ENCODE data around the gene THOC6.
A peak's percentile ranks its signal among the peaks of the same experiment; 100 is the strongest.

THOC6 gene

GRCh38 chr16:3017794-3018506 lies 5.9 kb upstream of the THOC6 start, which contains the start of gene CLDN6:
Gene CLDN6, minus strand, starts transcription at chr16:3018183. Its CDS starts 2,162 bp downstream, at chr16:3016021.
- no peak for DNase-seq

- DNase-seq: no peak
These were observed 4.1 kb upstream of the THOC6 start for GRCh38 chr16:3019594-3020246.

- peak; percentile 38 for DNase-seq
These were observed 3.6 kb upstream of the THOC6 start, which contains the start of gene TNFRSF12A for GRCh38 chr16:3020247-3020603. Gene TNFRSF12A, plus strand, starts transcription at chr16:3020368. Its CDS starts 30 bp downstream, at chr16:3020398.

- DNase-seq: no peak
These were observed 3.0 kb upstream of the THOC6 start for GRCh38 chr16:3020604-3021448.

GRCh38 chr16:3021449-3022207 lies 2.2 kb upstream of the THOC6 start:
- peak; percentile 12 for DNase-seq

- DNase-seq: no peak
These were observed 1.6 kb upstream of the THOC6 start for GRCh38 chr16:3022208-3022683.

GRCh38 chr16:3022684-3023414 lies 986 bp upstream of the THOC6 start:
- no peak for DNase-seq

GRCh38 chr16:3023415-3023668 lies 493 bp upstream of the THOC6 start:
- no peak for DNase-seq

- DNase-seq: no peak
These were observed 1.5 kb downstream of the THOC6 start for GRCh38 chr16:3025032-3026002.

GRCh38 chr16:3026003-3026378 lies 2.2 kb downstream of the THOC6 start:
- no peak for DNase-seq

- no peak for DNase-seq
These were observed 3.0 kb downstream of the THOC6 start for GRCh38 chr16:3026609-3027488.

GRCh38 chr16:3027489-3027795 lies 3.6 kb downstream of the THOC6 start:
- no peak for DNase-seq

GRCh38 chr16:3027983-3028715 lies 4.3 kb downstream of the THOC6 start:
- peak; percentile 70 for DNase-seq

GRCh38 chr16:3028716-3029319 lies 5.0 kb downstream of the THOC6 start:
- no peak for DNase-seq

- DNase-seq: no peak
These were observed 5.8 kb downstream of the THOC6 start for GRCh38 chr16:3029491-3030221.

GRCh38 chr16:3030222-3031212 lies 6.7 kb downstream of the THOC6 start:
- no peak for DNase-seq

GRCh38 chr16:3032624-3033023 lies 8.8 kb downstream of the THOC6 start:
- DNase-seq: no peak

Data from NCI-H510A treated with DMSO at 0.1 percent for 48 hours (cell line).